ENCODE measurements around the gene ASB2. TPM values are rescaled to one million over a fixed set of nuclear protein-coding genes. Genes with fewer than 3 reads are reported as not detected.

ASB2 gene
- total RNA-seq, 1 donor from 2014 or later: 0.46 TPM

- no peak overlapping the region for H3K4me3 ChIP-seq (ENCODE audit: low read depth, low read length)
- TF ChIP-seq CTCF (conservative IDR thresholded peaks at IDR 0.05; ENCODE audit: low read depth, low read length): no peak
- DNase-seq (ENCODE audit: low read depth): no peak
Observed at GRCh38 chr14:93930296-93930988, 45.9 kb downstream of the ASB2 start.

- no peak overlapping the region for H3K4me3 ChIP-seq (ENCODE audit: low read depth, low read length)
- DNase-seq (ENCODE audit: low read depth): no peak
- no peak for TF ChIP-seq CTCF (conservative IDR thresholded peaks at IDR 0.05; ENCODE audit: low read depth, low read length)
Observed at GRCh38 chr14:93929657-93930056, 46.7 kb downstream of the ASB2 start.

GRCh38 chr14:93929048-93929535 is 47.3 kb downstream of the ASB2 start:
- TF ChIP-seq CTCF (conservative IDR thresholded peaks at IDR 0.05; ENCODE audit: low read depth, low read length): no peak
- no peak for DNase-seq (ENCODE audit: low read depth)
- no peak overlapping the region for H3K4me3 ChIP-seq (ENCODE audit: low read depth, low read length)

GRCh38 chr14:93928184-93929047 is 48.0 kb downstream of the ASB2 start:
- no peak overlapping the region for H3K4me3 ChIP-seq (ENCODE audit: low read depth, low read length)
- DNase-seq (ENCODE audit: low read depth): no peak
- no peak for TF ChIP-seq CTCF (conservative IDR thresholded peaks at IDR 0.05; ENCODE audit: low read depth, low read length)

- no peak for DNase-seq (ENCODE audit: low read depth)
- no peak overlapping the region for H3K4me3 ChIP-seq (ENCODE audit: low read depth, low read length)
- TF ChIP-seq CTCF (conservative IDR thresholded peaks at IDR 0.05; ENCODE audit: low read depth, low read length): no peak
Observed at GRCh38 chr14:93927800-93928145, 48.6 kb downstream of the ASB2 start.

GRCh38 chr14:93926873-93927799 is 49.2 kb downstream of the ASB2 start, which contains the start of gene FAM181A:
Gene FAM181A (plus strand): TSS chr14:93927344. CDS start chr14:93928286, 942 bp downstream.
- no peak for TF ChIP-seq CTCF (conservative IDR thresholded peaks at IDR 0.05; ENCODE audit: low read depth, low read length)
- no peak within 1 kb of the TSS for H3K4me3 ChIP-seq (ENCODE audit: low read depth, low read length)
- DNase-seq (ENCODE audit: low read depth): no peak
